ENCODE results near the gene CAP2. TPM values are rescaled to one million over a fixed set of nuclear protein-coding genes. Genes with fewer than 3 reads are reported as not detected.

The CAP2 gene
- total RNA-seq, 1 experiment from 2014 or later: 11.5 TPM

GRCh38 chr6:17584241-17584803 lies 190.9 kb downstream of the CAP2 start:
- H3K14ac ChIP-seq (ENCODE audit: insufficient read depth, low read length): no peak overlapping the region
- no peak overlapping the region for H2BK5ac ChIP-seq (ENCODE audit: insufficient read length, low read length)
- peak; percentile 94 for TF ChIP-seq CTCF (conservative IDR thresholded peaks at IDR 0.05)
- H2AK5ac ChIP-seq (ENCODE audit: insufficient read length, low read length): no peak overlapping the region
- no peak overlapping the region for H3K18ac ChIP-seq (ENCODE audit: insufficient read length, low read depth, low read length)
- no peak overlapping the region for H3K4me3 Mint-ChIP-seq
- H3K4ac ChIP-seq (ENCODE audit: low read depth, low read length): no peak overlapping the region
- no peak for DNase-seq
- H3K27me3 ChIP-seq (ENCODE audit: insufficient read depth, low read length): no peaks in the 10 kb centered on the region
- H3K27ac Mint-ChIP-seq: no peak overlapping the region
- no peak overlapping the region for H4K5ac ChIP-seq (ENCODE audit: insufficient read length, low read depth, low read length)
- H2BK120ac ChIP-seq (ENCODE audit: low read depth, low read length, poor library complexity, severe bottlenecking): no peak overlapping the region
- no peaks in the 10 kb centered on the region for H3K79me2 ChIP-seq (ENCODE audit: insufficient read depth, low read length)
- H2AFZ ChIP-seq (ENCODE audit: low read length): no peak overlapping the region
- H3K27me3 Mint-ChIP-seq (ENCODE audit: low read depth): peaks cover 7% of the 10 kb centered on the region; the same call in 1 of the 2 replicates
- H3K4me1 Mint-ChIP-seq: 0 out of 4 replicates have a peak, but pooled peaks cover 2% of the 10 kb centered on the region in 2 experiments
- no peak overlapping the region for H4K91ac ChIP-seq (ENCODE audit: insufficient read length, low read depth, low read length)
- no peak overlapping the region for H3K27ac ChIP-seq (ENCODE audit: insufficient read length, low read depth, low read length)
- H3K79me1 ChIP-seq (ENCODE audit: insufficient read depth, low read depth, low read length, poor library complexity, severe bottlenecking): no peaks in the 10 kb centered on the region
- no peaks in the 10 kb centered on the region for H3K4me1 ChIP-seq (ENCODE audit: insufficient read depth, low read length)
- no peak overlapping the region for H3K9ac ChIP-seq (ENCODE audit: extremely low read depth, insufficient read length, low read length)
- H3K4me2 ChIP-seq (ENCODE audit: insufficient read depth, insufficient read length, low read length): no peak overlapping the region
- H3K9me3 ChIP-seq (ENCODE audit: control insufficient read depth, low read depth, low read length): no peaks in the 10 kb centered on the region
- H3K23me2 ChIP-seq (ENCODE audit: insufficient read length, low read depth, low read length, poor library complexity, severe bottlenecking): peaks cover 3% of the 10 kb centered on the region
- H2BK12ac ChIP-seq (ENCODE audit: insufficient read length, low read depth, low read length): no peak overlapping the region
- no peak overlapping the region for H3K23ac ChIP-seq (ENCODE audit: insufficient read length, low read depth, low read length)
- H2BK15ac ChIP-seq (ENCODE audit: low read depth, low read length): no peak overlapping the region
- no peaks in the 10 kb centered on the region for H4K20me1 ChIP-seq (ENCODE audit: control insufficient read depth, insufficient read depth, insufficient read length)
- WGBS (ENCODE audit: extremely low coverage, insufficient read length, low lambda C conversion rate): no CpG with 5 or more reads among the region's 7 CpGs
- no peak overlapping the region for H4K8ac ChIP-seq (replicated peaks; ENCODE audit: insufficient read length, low read depth, low read length)
- H3K56ac ChIP-seq (ENCODE audit: insufficient read length, low read depth, low read length): no peak overlapping the region
- H3K9me3 Mint-ChIP-seq: peaks cover 0 to 6% of the 10 kb centered on the region in 2 experiments; a peak in 1 of 5 replicates
- no peak overlapping the region for H2BK20ac ChIP-seq (ENCODE audit: low read depth, low read length, poor library complexity, severe bottlenecking)
- no peak overlapping the region for H3T11ph ChIP-seq (ENCODE audit: low read length)
- no peaks in the 10 kb centered on the region; a peak in 2 of 7 replicates for H3K36me3 Mint-ChIP-seq (ENCODE audit: insufficient read depth in 1 of 3, low read depth in 3 of 3)
